DOHH2 (cell line): Measurements from ENCODE around the gene ATRN.

ENCODE experiments used
- H3F3A ChIP-seq: fragments of 200-600 bp; sonication (generic), shearing (Covaris generic); 2 replicates; pipeline ENCODE4 v1.6.0; 2016; ENCODE audit warnings: antibody characterized with exemption, mild to moderate bottlenecking; ENCODE audit not compliant: control insufficient read depth, insufficient read depth
- H3K27ac ChIP-seq: fragments of 200-600 bp; sonication (generic); 2 replicates; pipeline ENCODE4 v1.5.1; 2014; ENCODE audit warnings: low read depth, mild to moderate bottlenecking, low read length, moderate library complexity
- H3K27me3 ChIP-seq: fragments of 200-600 bp; sonication (generic); 2 replicates; pipeline ENCODE4 v1.6.1; 2014; ENCODE audit warnings: mild to moderate bottlenecking, low read length, mixed read lengths; ENCODE audit not compliant: control insufficient read depth
- H3K36me3 ChIP-seq: fragments of 200-600 bp; sonication (generic); 2 replicates; pipeline ENCODE4 v1.6.1; 2014; ENCODE audit warnings: mild to moderate bottlenecking, low read length, moderate library complexity, mixed read lengths; ENCODE audit not compliant: control insufficient read depth
- H3K4me1 ChIP-seq: fragments of 200-600 bp; sonication (generic); 2 replicates; pipeline ENCODE4 v1.6.1; 2014; ENCODE audit warnings: mild to moderate bottlenecking, low read length, mixed read lengths; ENCODE audit not compliant: control insufficient read depth
- H3K4me2 ChIP-seq: fragments of 200-600 bp; sonication (generic); 2 replicates; pipeline ENCODE4 v1.6.0; 2014; ENCODE audit warnings: mild to moderate bottlenecking, low read length, moderate library complexity
- H3K4me3 ChIP-seq: fragments of 200-600 bp; sonication (generic); 2 replicates; pipeline ENCODE4 v1.5.1; 2014; ENCODE audit warnings: mild to moderate bottlenecking, low read length, mixed read lengths
- H3K79me2 ChIP-seq: fragments of 200-600 bp; sonication (generic); 2 replicates; pipeline ENCODE4 v1.6.1; 2014; ENCODE audit warnings: mild to moderate bottlenecking, low read length, mixed read lengths; ENCODE audit not compliant: control insufficient read depth
- H3K9me2 ChIP-seq: fragments of 200-600 bp; sonication (generic); replicated peaks from 2 replicates; pipeline ENCODE4 v1.6.1; 2014; ENCODE audit warnings: mild to moderate bottlenecking, low read length, mixed read lengths; ENCODE audit not compliant: control insufficient read depth
- H3K9me3 ChIP-seq: fragments of 200-600 bp; sonication (generic); 2 replicates; pipeline ENCODE4 v1.6.1; 2014; ENCODE audit warnings: antibody characterized with exemption, low read length, mixed read lengths; ENCODE audit not compliant: control insufficient read depth, insufficient read depth
- H4K20me1 ChIP-seq: fragments of 200-600 bp; sonication (generic); 2 replicates; pipeline ENCODE4 v1.6.0; 2014; ENCODE audit warnings: low read depth, mild to moderate bottlenecking, antibody characterized with exemption, low read length, moderate library complexity; ENCODE audit not compliant: control insufficient read depth, insufficient read depth
- EZH2phosphoT487 ChIP-seq: fragments of 200-600 bp; sonication (generic); IDR thresholded peaks from 2 replicates; pipeline ENCODE4 v1.6.1; 2017; ENCODE audit warnings: borderline replicate concordance, mild to moderate bottlenecking, antibody characterized with exemption, low read length, moderate library complexity, mixed read lengths
- TF ChIP-seq, protein P1 (sequence below): fragments of 200-600 bp; sonication (generic); IDR thresholded peaks from one replicate; pipeline ENCODE4 v1.5.1; 2014; ENCODE audit warnings: antibody characterized with exemption, mild to moderate bottlenecking, low read depth, low read length; ENCODE audit not compliant: poor library complexity, severe bottlenecking

The ATRN gene

DNA sequence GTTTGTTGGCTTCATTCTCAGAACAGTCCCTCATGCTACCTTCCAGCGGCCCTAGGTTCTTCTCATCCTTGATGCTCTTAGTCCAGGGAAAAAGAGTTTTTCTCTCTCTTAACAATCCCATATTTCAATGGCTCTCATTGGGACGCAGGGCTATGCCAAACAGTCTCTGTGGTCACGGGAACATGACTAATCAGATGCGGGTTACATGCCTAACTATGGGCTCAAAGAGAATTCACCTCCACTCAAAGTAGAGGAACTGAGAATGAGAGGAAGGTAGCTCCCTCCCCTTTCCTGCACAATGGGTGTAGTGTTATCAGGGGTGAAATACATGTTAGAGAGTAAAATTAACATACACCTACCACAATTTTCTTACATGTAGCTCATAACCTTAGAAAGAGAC lies 18.1 kb upstream of the ATRN start:
- no peaks in the 10 kb centered on the region for H3F3A ChIP-seq
- peaks cover 17% of the 10 kb centered on the region; the same call in 1 of the 2 replicates for H3K27me3 ChIP-seq
- no peaks in the 10 kb centered on the region for H4K20me1 ChIP-seq
- no peaks in the 10 kb centered on the region for H3K9me3 ChIP-seq
- H3K36me3 ChIP-seq = no peaks in the 10 kb centered on the region
- no peaks in the 10 kb centered on the region for H3K9me2 ChIP-seq
- H3K4me3 ChIP-seq = no peak overlapping the region
- TF ChIP-seq EZH2phosphoT487 = no peak
- TF ChIP-seq, protein P1, sequence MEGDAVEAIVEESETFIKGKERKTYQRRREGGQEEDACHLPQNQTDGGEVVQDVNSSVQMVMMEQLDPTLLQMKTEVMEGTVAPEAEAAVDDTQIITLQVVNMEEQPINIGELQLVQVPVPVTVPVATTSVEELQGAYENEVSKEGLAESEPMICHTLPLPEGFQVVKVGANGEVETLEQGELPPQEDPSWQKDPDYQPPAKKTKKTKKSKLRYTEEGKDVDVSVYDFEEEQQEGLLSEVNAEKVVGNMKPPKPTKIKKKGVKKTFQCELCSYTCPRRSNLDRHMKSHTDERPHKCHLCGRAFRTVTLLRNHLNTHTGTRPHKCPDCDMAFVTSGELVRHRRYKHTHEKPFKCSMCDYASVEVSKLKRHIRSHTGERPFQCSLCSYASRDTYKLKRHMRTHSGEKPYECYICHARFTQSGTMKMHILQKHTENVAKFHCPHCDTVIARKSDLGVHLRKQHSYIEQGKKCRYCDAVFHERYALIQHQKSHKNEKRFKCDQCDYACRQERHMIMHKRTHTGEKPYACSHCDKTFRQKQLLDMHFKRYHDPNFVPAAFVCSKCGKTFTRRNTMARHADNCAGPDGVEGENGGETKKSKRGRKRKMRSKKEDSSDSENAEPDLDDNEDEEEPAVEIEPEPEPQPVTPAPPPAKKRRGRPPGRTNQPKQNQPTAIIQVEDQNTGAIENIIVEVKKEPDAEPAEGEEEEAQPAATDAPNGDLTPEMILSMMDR = no peak
- no peaks in the 10 kb centered on the region for H3K4me1 ChIP-seq
- no peak overlapping the region for H3K4me2 ChIP-seq
- H3K27ac ChIP-seq = no peak overlapping the region
- no peaks in the 10 kb centered on the region for H3K79me2 ChIP-seq

DNA sequence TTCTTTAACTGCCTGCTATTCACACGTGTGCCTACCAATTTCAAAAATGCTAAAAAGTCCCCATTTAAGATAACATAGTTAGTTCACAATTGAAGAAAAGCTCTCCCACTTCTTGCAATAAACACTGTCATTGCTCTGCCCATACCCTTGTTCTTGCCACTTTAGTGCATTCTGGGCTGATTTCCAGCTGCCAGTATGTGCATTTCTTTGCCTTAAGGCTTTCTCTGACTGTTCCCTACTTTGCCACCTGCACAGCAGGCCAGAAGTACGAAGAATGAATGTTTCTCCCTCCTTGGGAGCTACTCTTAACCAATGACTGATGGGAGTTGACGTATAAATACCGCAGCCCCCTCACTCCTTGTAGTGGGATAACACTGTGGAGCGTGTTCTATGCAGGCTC lies 16.0 kb upstream of the ATRN start:
- Histone ChIP-seq H3K27me3 (peaks cover 17% of the 10 kb centered on the region; the same call in 1 of the 2 replicates), H3K4me2 (no peak overlapping the region), H3K9me3 (no peaks in the 10 kb centered on the region), H3K4me3 (no peak overlapping the region), H4K20me1 (no peaks in the 10 kb centered on the region), H3K4me1 (no peaks in the 10 kb centered on the region), H3F3A (no peaks in the 10 kb centered on the region), H3K9me2 (no peaks in the 10 kb centered on the region), H3K79me2 (no peaks in the 10 kb centered on the region), H3K27ac (no peak overlapping the region), H3K36me3 (no peaks in the 10 kb centered on the region)
- TF ChIP-seq, protein P1 = no peak
- TF ChIP-seq EZH2phosphoT487 = no peak

DNA sequence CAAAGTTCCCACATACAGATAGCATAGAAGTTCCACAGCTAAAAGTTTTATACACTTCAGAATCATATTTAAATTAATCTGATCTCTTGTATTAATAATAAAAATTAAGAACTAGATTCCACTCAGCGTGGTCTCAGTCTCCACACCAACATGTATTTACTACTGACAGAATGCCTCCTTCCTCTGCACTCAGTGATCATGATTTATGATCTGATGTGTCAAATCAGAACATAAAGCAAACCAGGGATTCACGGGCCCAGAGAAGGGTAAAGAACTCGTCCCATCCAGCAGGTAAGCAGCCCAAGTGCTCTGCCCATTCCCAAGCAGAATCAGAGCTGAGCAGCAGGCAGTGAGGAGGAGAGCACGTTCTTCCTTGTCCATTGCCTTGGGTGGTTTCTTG lies 14.2 kb upstream of the ATRN start:
- peaks cover 14% of the 10 kb centered on the region; the same call in 1 of the 2 replicates for H3K27me3 ChIP-seq
- no peak overlapping the region for H3K4me2 ChIP-seq
- no peaks in the 10 kb centered on the region for H3K4me1 ChIP-seq
- H4K20me1 ChIP-seq = no peaks in the 10 kb centered on the region
- TF ChIP-seq EZH2phosphoT487 = no peak
- TF ChIP-seq, protein P1 = no peak
- H3K9me3 ChIP-seq = no peaks in the 10 kb centered on the region
- no peak overlapping the region for H3K27ac ChIP-seq
- H3K79me2 ChIP-seq = no peaks in the 10 kb centered on the region
- H3F3A ChIP-seq = no peaks in the 10 kb centered on the region
- no peaks in the 10 kb centered on the region for H3K36me3 ChIP-seq
- H3K9me2 ChIP-seq = no peaks in the 10 kb centered on the region
- no peak overlapping the region for H3K4me3 ChIP-seq

DNA sequence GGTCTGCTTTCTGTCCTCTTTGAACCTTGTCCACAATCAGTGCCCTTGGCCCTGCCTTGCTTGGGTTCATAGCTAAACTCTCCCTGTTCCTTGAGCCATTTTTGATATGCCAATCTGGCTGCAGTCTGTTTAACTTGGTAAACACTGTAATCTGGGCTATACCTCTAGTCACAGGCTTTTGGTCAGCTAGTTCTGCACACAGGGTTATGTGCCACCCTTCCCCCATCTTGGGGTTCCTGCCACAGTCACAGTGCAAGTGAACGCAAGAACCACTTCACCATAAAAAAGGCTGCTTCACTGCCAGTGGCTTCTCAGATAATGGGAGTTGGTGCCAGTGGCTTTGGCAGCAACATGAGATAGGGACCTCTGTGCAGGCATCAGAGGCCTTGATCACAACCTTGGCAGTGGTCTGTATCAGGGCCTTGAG lies 10.9 kb upstream of the ATRN start:
- Histone ChIP-seq H3F3A (no peaks in the 10 kb centered on the region), H3K9me2 (no peaks in the 10 kb centered on the region), H4K20me1 (no peaks in the 10 kb centered on the region), H3K4me1 (no peaks in the 10 kb centered on the region), H3K4me3 (no peak overlapping the region), H3K9me3 (no peaks in the 10 kb centered on the region), H3K4me2 (no peak overlapping the region), H3K27ac (no peak overlapping the region), H3K79me2 (no peaks in the 10 kb centered on the region), H3K36me3 (no peaks in the 10 kb centered on the region), H3K27me3 (peaks cover 10% of the 10 kb centered on the region; the same call in 1 of the 2 replicates)
- TF ChIP-seq, protein P1 = no peak
- TF ChIP-seq EZH2phosphoT487 = no peak
